ENCODE results near the gene CCDC38.

The CCDC38 gene

GRCh38 chr12:95953000-95953399, 10.6 kb upstream of the CCDC38 start:
- TF ChIP-seq, protein P1, sequence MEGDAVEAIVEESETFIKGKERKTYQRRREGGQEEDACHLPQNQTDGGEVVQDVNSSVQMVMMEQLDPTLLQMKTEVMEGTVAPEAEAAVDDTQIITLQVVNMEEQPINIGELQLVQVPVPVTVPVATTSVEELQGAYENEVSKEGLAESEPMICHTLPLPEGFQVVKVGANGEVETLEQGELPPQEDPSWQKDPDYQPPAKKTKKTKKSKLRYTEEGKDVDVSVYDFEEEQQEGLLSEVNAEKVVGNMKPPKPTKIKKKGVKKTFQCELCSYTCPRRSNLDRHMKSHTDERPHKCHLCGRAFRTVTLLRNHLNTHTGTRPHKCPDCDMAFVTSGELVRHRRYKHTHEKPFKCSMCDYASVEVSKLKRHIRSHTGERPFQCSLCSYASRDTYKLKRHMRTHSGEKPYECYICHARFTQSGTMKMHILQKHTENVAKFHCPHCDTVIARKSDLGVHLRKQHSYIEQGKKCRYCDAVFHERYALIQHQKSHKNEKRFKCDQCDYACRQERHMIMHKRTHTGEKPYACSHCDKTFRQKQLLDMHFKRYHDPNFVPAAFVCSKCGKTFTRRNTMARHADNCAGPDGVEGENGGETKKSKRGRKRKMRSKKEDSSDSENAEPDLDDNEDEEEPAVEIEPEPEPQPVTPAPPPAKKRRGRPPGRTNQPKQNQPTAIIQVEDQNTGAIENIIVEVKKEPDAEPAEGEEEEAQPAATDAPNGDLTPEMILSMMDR (IDR thresholded peaks at IDR 0.05; ENCODE audit: extremely low read depth, insufficient read depth, missing control alignments), result no peak
- in situ Hi-C loops (cut with MboI; ENCODE audit: low pct_unique_long_range_greater_than_20kb, low sequenced_read_pairs, unreplicated experiment), result no loop called here
- no peak for DNase-seq (ENCODE audit: low spot score)

- TF ChIP-seq, protein P1 (IDR thresholded peaks at IDR 0.05; ENCODE audit: extremely low read depth, insufficient read depth, missing control alignments), result no peak
- in situ Hi-C loops (cut with MboI; ENCODE audit: low pct_unique_long_range_greater_than_20kb, low sequenced_read_pairs, unreplicated experiment), result no loop called here
- no peak for DNase-seq (ENCODE audit: low spot score)
Observed at GRCh38 chr12:95951515-95951914, 9.1 kb upstream of the CCDC38 start.

DNA sequence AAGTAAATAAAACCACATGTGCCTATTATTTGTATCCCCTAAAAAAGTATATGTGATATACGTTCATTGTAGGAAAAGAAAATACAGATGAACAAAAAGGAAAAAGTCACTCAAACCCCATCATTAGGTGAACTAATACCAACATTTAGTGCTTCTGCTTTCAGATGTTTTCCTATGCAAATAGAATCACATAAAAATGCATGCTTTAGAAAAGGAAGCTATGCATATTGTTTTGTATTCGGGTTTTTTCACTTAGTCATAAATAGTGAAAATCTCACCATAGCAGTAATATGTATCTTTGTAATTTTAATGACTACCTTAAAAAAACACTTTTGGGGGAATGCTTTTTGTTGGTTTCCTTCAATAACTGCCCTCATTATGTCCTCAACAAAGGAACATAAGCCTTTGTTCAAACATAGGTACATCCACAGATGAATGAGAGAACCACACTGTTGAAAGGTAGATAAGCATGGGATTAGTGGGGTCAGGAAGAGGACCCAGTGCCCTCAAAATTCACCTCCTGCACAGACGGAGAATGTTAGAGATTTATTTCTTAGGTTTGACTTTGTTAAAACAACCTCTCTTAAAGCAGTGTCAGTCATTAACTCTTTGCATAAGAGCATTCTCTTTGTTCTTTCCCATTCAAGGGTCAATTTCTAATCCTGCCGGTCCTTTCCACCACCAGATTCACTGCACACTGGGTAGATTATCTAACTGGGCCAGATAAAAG, 7.2 kb upstream of the CCDC38 start:
- in situ Hi-C loops (cut with MboI; ENCODE audit: low pct_unique_long_range_greater_than_20kb, low sequenced_read_pairs, unreplicated experiment), result no loop called here

DNA sequence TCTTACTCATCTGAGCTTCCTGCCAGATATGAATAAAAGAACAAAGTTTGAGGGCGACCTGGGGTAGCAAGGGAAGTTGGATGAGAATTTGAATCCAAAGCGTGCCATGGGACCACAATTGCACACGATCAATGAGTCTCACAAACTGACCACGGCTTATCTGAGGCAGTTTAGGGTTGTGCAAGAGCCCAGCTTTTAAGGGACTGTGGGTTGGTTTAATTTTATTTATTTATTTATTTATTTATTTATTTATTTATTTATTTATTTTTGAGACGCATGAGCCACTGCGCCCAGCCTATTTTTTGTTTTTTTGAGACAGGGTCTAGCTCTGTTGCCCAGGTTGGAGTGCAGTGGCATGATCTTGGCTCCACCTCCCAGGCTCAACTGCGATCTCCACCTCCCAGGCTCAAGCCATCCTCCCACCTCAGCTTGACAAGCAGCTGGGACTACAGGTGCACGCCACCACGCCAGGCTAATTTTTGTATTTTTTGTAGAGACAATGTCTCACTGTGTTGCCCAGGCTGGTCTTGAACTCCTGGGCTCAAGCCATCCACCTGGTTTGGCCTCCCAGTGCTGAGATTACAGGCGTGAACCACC, 1.8 kb upstream of the CCDC38 start:
- no peak for DNase-seq (ENCODE audit: low spot score)
- TF ChIP-seq, protein P1 (IDR thresholded peaks at IDR 0.05; ENCODE audit: extremely low read depth, insufficient read depth, missing control alignments), result no peak
- in situ Hi-C loops (cut with MboI; ENCODE audit: low pct_unique_long_range_greater_than_20kb, low sequenced_read_pairs, unreplicated experiment), result no loop called here

More for the DNA sequence above, 7.2 kb upstream of the CCDC38 start:
- no peak for DNase-seq (ENCODE audit: low spot score)
- TF ChIP-seq, protein P1 (IDR thresholded peaks at IDR 0.05; ENCODE audit: extremely low read depth, insufficient read depth, missing control alignments), result no peak

DNA sequence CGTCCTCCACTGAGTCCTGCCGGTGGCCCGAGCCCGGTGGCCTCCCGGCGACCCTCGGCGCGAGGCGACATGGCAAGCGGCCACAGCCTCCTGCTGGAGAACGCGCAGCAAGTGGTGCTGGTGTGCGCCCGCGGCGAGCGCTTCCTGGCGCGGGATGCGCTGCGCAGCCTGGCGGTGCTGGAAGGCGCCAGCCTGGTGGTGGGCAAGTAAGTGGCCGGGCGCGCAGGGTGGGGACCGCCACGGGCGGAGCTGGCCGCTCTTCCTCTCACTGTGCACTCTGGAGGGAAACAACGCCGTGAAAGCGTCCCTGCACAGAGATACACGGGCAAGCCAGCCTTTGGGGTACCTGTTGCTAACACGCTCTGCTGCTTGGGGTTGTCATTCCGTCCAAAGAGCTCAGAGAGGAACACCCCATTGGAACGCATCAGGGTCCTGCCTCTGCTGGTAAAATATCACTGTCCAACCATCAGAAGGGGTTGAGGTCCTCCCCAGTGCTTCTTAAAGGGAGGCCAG, 972 bp upstream of the CCDC38 start, which contains the start of gene AMDHD1:
AMDHD1 (plus strand) TSS at position 2 of the 513 bp plus-strand sequence; CDS start at position 70, 68 bp downstream.
- TF ChIP-seq, protein P1 (IDR thresholded peaks at IDR 0.05; ENCODE audit: extremely low read depth, insufficient read depth, missing control alignments), result peak; percentile 25
- no peak for DNase-seq (ENCODE audit: low spot score)
- in situ Hi-C loops (cut with MboI; ENCODE audit: low pct_unique_long_range_greater_than_20kb, low sequenced_read_pairs, unreplicated experiment), result no loop called here

GRCh38 chr12:95942101-95942523, 302 bp downstream of the CCDC38 start:
- peak; percentile 28 for DNase-seq (ENCODE audit: low spot score)
- in situ Hi-C loops (cut with MboI; ENCODE audit: low pct_unique_long_range_greater_than_20kb, low sequenced_read_pairs, unreplicated experiment), result no loop called here
- TF ChIP-seq, protein P1 (IDR thresholded peaks at IDR 0.05; ENCODE audit: extremely low read depth, insufficient read depth, missing control alignments), result no peak
